ENCODE measurements around the gene ZNF415.

- no peak for TF ChIP-seq CHD2 (IDR thresholded peaks at IDR 0.05; ENCODE audit: low read length, partially characterized antibody)
- TF ChIP-seq BHLHE40 (IDR thresholded peaks at IDR 0.05; ENCODE audit: low read depth, low read length), result no peak
Measured at GRCh38 chr19:53086949-53087348, 45.8 kb downstream of the ZNF415 start.
